Activated CD8-positive, alpha-beta T cell treated with anti-CD3 and anti-CD28 coated beads for 36 hours (primary cell): ENCODE data around the gene PSMB10. TPM values are rescaled to one million over a fixed set of nuclear protein-coding genes. Genes with fewer than 3 reads are reported as not detected.

ENCODE experiments used
- ATAC-seq: fragments of 200-7000 bp; cut with Tn5 transposase; one replicate; pipeline ENCODE4 v1.10.0; 2021; ENCODE audit warnings: mild to moderate bottlenecking, moderate library complexity
- CTCF ChIA-PET: fragments of 350-600 bp; sonication (Branson Sonifier 250); formaldehyde crosslinking; loops from one replicate; lab custom pipeline; 2021; ENCODE audit warnings: antibody characterized with exemption; lab: Charles Lee
- POLR2A ChIA-PET: fragments of 350-600 bp; sonication (Branson Sonifier 250); formaldehyde crosslinking; loops from one replicate; lab custom pipeline; 2021; ENCODE audit warnings: antibody characterized with exemption; lab: Charles Lee
- DNase-seq: peaks from one replicate; pipeline ENCODE4 v3.0.0-alpha.2; 2020
- H3K27ac Mint-ChIP-seq: one replicate; pipeline ENCODE4 v1.8.0; 2021; ENCODE audit warnings: mild to moderate bottlenecking, mixed read lengths
- H3K27me3 Mint-ChIP-seq: one replicate; pipeline ENCODE4 v1.8.0; 2021; ENCODE audit warnings: mixed read lengths
- H3K36me3 Mint-ChIP-seq: one replicate; pipeline ENCODE4 v1.8.0; 2021; ENCODE audit warnings: low read depth, mixed read lengths
- H3K4me1 Mint-ChIP-seq: one replicate; pipeline ENCODE4 v1.8.0; 2021; ENCODE audit warnings: low read depth, mixed read lengths
- H3K4me3 Mint-ChIP-seq: one replicate; pipeline ENCODE4 v1.8.0; 2021; ENCODE audit warnings: mild to moderate bottlenecking, moderate library complexity, mixed read lengths
- H3K9me3 Mint-ChIP-seq: one replicate; pipeline ENCODE4 v1.8.0; 2021; ENCODE audit warnings: mixed read lengths
- CTCF ChIP-seq: fragments of 200-600 bp; IDR thresholded peaks from one replicate; pipeline ENCODE4 v1.8.0; 2022; ENCODE audit warnings: antibody characterized with exemption, mild to moderate bottlenecking
- intact Hi-C: fragments of 100-400 bp; cut with micrococcal nuclease; formaldehyde crosslinking; loops from one replicate; pipeline ENCODE4 v1.10.0; 2022
- total RNA-seq, 2 experiments: library from RNA; stranded (reverse); gene quantifications; one replicate each; pipeline ENCODE4 v1.2.3, GENCODE V29; 2021

PSMB10 gene
- total RNA-seq, 2 experiments from 2014 or later, result 205 to 206 TPM

GRCh38 chr16:67930191-67930590 is 6.5 kb downstream of the PSMB10 start:
- no peak for DNase-seq
- no peak for TF ChIP-seq CTCF
- Mint-ChIP-seq H3K36me3 (peaks cover 26% of the 10 kb centered on the region), H3K27ac (no peak overlapping the region), H3K4me1 (peaks cover 15% of the 10 kb centered on the region), H3K4me3 (no peak overlapping the region), H3K27me3 (no peaks in the 10 kb centered on the region), H3K9me3 (no peaks in the 10 kb centered on the region)
- ATAC-seq, result no peak
- intact Hi-C loops, result loop anchor here (10.0 kb wide), 1 partner anchor 265 kb away; the partner anchor contains the start of genes ACD, C16orf86, ENKD1 and PARD6A
- ChIA-PET POLR2A (interaction anchor here (0.6 to 1.5 kb wide), 5 partner anchors 10 to 87 kb away, joined by 3 to 4 read pairs (median 3); no protein-coding TSS in a partner anchor), CTCF (interaction anchor here (1.1 to 5.3 kb wide), 4 partner anchors 11 to 114 kb away, joined by 3 to 32 read pairs (median 16); partner anchors contain the start of gene NRN1L)

GRCh38 chr16:67928561-67929364 is 7.9 kb downstream of the PSMB10 start:
- ATAC-seq (peak; percentile 96), DNase-seq (peak; percentile 87)
- Mint-ChIP-seq H3K9me3 (no peaks in the 10 kb centered on the region), H3K4me1 (peaks cover 1% of the 10 kb centered on the region), H3K27ac (no peak overlapping the region), H3K4me3 (no peak overlapping the region), H3K36me3 (peaks cover 11% of the 10 kb centered on the region), H3K27me3 (no peaks in the 10 kb centered on the region)
- peak; percentile 93 for TF ChIP-seq CTCF
- POLR2A ChIA-PET, result interaction anchor here (1.2 to 2.0 kb wide), 2 partner anchors 21 to 42 kb away, joined by 4 to 6 read pairs; no protein-coding TSS in a partner anchor
- CTCF ChIA-PET, result interaction anchor here (0.6 to 7.8 kb wide), 19 partner anchors 9 to 260 kb away, joined by 3 to 81 read pairs (median 4); partner anchors contain the start of genes NRN1L and PSKH1
- intact Hi-C loops, result loop anchor here (2.0 to 5.0 kb wide), 2 partner anchors 46 to 111 kb away; no protein-coding TSS in a partner anchor

GRCh38 chr16:67928147-67928546 is 8.5 kb downstream of the PSMB10 start:
- intact Hi-C loops, result loop anchor here (2.0 to 5.0 kb wide), 2 partner anchors 45 to 111 kb away; no protein-coding TSS in a partner anchor
- Mint-ChIP-seq H3K4me1 (no peaks in the 10 kb centered on the region), H3K36me3 (peaks cover 8% of the 10 kb centered on the region), H3K27ac (peak overlapping the region; percentile 52), H3K4me3 (no peak overlapping the region), H3K27me3 (no peaks in the 10 kb centered on the region), H3K9me3 (no peaks in the 10 kb centered on the region)
- DNase-seq (no peak), ATAC-seq (no peak)
- CTCF ChIA-PET, result interaction anchor here (0.6 to 7.8 kb wide), 14 partner anchors 8 to 259 kb away, joined by 3 to 81 read pairs (median 4); partner anchors contain the start of genes NRN1L and PSKH1
- POLR2A ChIA-PET, result interaction anchor here (1.2 to 2.0 kb wide), 2 partner anchors 20 to 42 kb away, joined by 4 to 6 read pairs; no protein-coding TSS in a partner anchor
- TF ChIP-seq CTCF, result no peak

- no peak for TF ChIP-seq CTCF
- peaks cover 5% of the 10 kb centered on the region for H3K36me3 Mint-ChIP-seq
- no peak overlapping the region for H3K4me3 Mint-ChIP-seq
- intact Hi-C loops, result loop anchor here (5.0 kb wide), 1 partner anchor 110 kb away; no protein-coding TSS in a partner anchor
- H3K27ac Mint-ChIP-seq, result no peak overlapping the region
- ATAC-seq (no peak), DNase-seq (no peak)
- no peaks in the 10 kb centered on the region for H3K9me3 Mint-ChIP-seq
- ChIA-PET POLR2A (interaction anchor here (2.0 kb wide), 1 partner anchor 41 kb away, joined by 6 read pairs; no protein-coding TSS in a partner anchor), CTCF (interaction anchor here (1.0 to 7.8 kb wide), 7 partner anchors 7 to 259 kb away, joined by 3 to 81 read pairs (median 6); partner anchors contain the start of gene NRN1L)
- H3K4me1 Mint-ChIP-seq, result peaks cover 1% of the 10 kb centered on the region
- no peaks in the 10 kb centered on the region for H3K27me3 Mint-ChIP-seq
These were observed 9.3 kb downstream of the PSMB10 start for GRCh38 chr16:67927131-67927941.
